HCT116 (cell line): ENCODE results near the gene FRMD3. TPM values are rescaled to one million over a fixed set of nuclear protein-coding genes. Genes with fewer than 3 reads are reported as not detected.

ENCODE experiments used
- ATAC-seq: fragments of 200-7000 bp; cut with Tn5 transposase; 2 replicates; pipeline ENCODE4 v1.9.1; 2020; ENCODE audit warnings: mild to moderate bottlenecking, moderate library complexity
- BruUV-seq: library from RNA; stranded (reverse); fragments of 400-500 nt; replicated peaks from 2 replicates; lab custom pipeline; 2021; lab: Mats Ljungman, UMichigan
- CTCF ChIA-PET: fragments of 300-600 bp; sonication (Branson Sonifier 250); formaldehyde crosslinking; loops from one replicate; lab custom pipeline; 2021; ENCODE audit warnings: antibody characterized with exemption; lab: Charles Lee
- POLR2A ChIA-PET: fragments of 300-600, 350-600 bp; sonication (Branson Sonifier 250); formaldehyde crosslinking; loops from one replicate; lab custom pipeline; 2021; ENCODE audit warnings: antibody characterized with exemption; lab: Charles Lee
- RAD21 ChIA-PET, 2 experiments: fragments of 300-600 bp; sonication (Branson Sonifier 250); formaldehyde crosslinking; loops; one replicate each; lab custom pipeline; 2023; ENCODE audit warnings: low total read pairs in 2 of 2; ENCODE audit not compliant: uncharacterized antibody in 2 of 2, unreplicated experiment in 2 of 2, low non-redundant PET in 1 of 2; lab: Charles Lee
- DNase-seq: peaks from one replicate; pipeline ENCODE4 v3.0.0-alpha.2; 2010; ENCODE audit warnings: low read depth, low spot score
- H2AFZ ChIP-seq: fragments of 200-600 bp; shearing (Covaris generic), sonication (generic); 2 replicates; pipeline ENCODE4 v1.6.1; 2017; ENCODE audit warnings: low read depth, mixed run types, mixed read lengths, antibody characterized with exemption, low read length; ENCODE audit not compliant: poor library complexity, severe bottlenecking
- H3K27ac ChIP-seq: 2 replicates; pipeline ENCODE4 v1.5.1; 2012; ENCODE audit warnings: low read depth, low read length
- H3K27me3 ChIP-seq: fragments of 200-600 bp; sonication (generic); 2 replicates; pipeline ENCODE4 v1.6.1; 2016; ENCODE audit warnings: mixed run types, low read length, mixed read lengths; ENCODE audit not compliant: insufficient read depth
- H3K36me3 ChIP-seq, 2 experiments: fragments of 200-500 bp in 1 of 2; fragments of 200-600 bp in 1 of 2; sonication (Bioruptor generic) in 1 of 2; sonication (generic) in 1 of 2; 2 replicates each; pipeline versions ENCODE4 v1.5.1 to v1.6.1; 2014 to 2016; ENCODE audit warnings: low read length in 2 of 2, inconsistent platforms in 1 of 2, mixed read lengths in 1 of 2, mixed run types in 1 of 2; ENCODE audit not compliant: insufficient read depth in 2 of 2, control insufficient read depth in 1 of 2
- H3K4me1 ChIP-seq, 2 experiments: fragments of 200-600 bp in 1 of 2; sonication (generic) in 1 of 2; 2 replicates each; pipeline versions ENCODE4 v1.5.1 to v1.6.1; 2012 to 2017; ENCODE audit warnings: low read length in 2 of 2, inconsistent platforms in 1 of 2, mild to moderate bottlenecking in 1 of 2, mixed read lengths in 1 of 2, mixed run types in 1 of 2, moderate library complexity in 1 of 2; ENCODE audit not compliant: insufficient read depth in 2 of 2, control insufficient read depth in 1 of 2
- H3K4me2 ChIP-seq: fragments of 200-600 bp; sonication (generic); 2 replicates; pipeline ENCODE4 v1.6.1; 2017; ENCODE audit warnings: mixed run types, low read length, mixed read lengths
- H3K4me3 ChIP-seq, 2 experiments: fragments of 200-600 bp in 1 of 2; sonication (generic) in 1 of 2; replicated peaks in 1 of 2; 2 replicates each; pipeline ENCODE4 v1.5.1; 2011 to 2016; ENCODE audit warnings: low read length in 2 of 2, control low read depth in 1 of 2, low read depth in 1 of 2, mild to moderate bottlenecking in 1 of 2, mixed read lengths in 1 of 2, mixed run types in 1 of 2
- H3K79me2 ChIP-seq: fragments of 200-600 bp; sonication (generic); 2 replicates; pipeline ENCODE4 v1.6.1; 2017; ENCODE audit warnings: mild to moderate bottlenecking, mixed run types, low read length, moderate library complexity, mixed read lengths; ENCODE audit not compliant: insufficient read depth
- H3K9ac ChIP-seq: fragments of 200-600 bp; sonication (generic); 2 replicates; pipeline ENCODE4 v1.6.1; 2016; ENCODE audit warnings: low read length, mixed read lengths
- H3K9me2 ChIP-seq: fragments of 200-600 bp; sonication (generic), shearing (Covaris generic); 2 replicates; pipeline ENCODE4 v1.6.1; 2017; ENCODE audit warnings: mixed run types, mild to moderate bottlenecking, moderate library complexity; ENCODE audit not compliant: insufficient read depth
- H3K9me3 ChIP-seq, 2 experiments: fragments of 200-500 bp in 1 of 2; fragments of 200-600 bp in 1 of 2; sonication (Bioruptor generic) in 1 of 2; sonication (generic) in 1 of 2; 2 replicates each; pipeline ENCODE4 v1.6.1; 2014 to 2017; ENCODE audit warnings: low read length in 2 of 2, mixed read lengths in 2 of 2, inconsistent platforms in 1 of 2, low read depth in 1 of 2, mild to moderate bottlenecking in 1 of 2, mixed run types in 1 of 2, moderate library complexity in 1 of 2; ENCODE audit not compliant: control insufficient read depth in 1 of 2, insufficient read depth in 1 of 2
- H4K20me1 ChIP-seq: fragments of 200-600 bp; sonication (generic), shearing (Covaris generic); 2 replicates; pipeline ENCODE4 v1.6.1; 2017; ENCODE audit warnings: mixed run types, mild to moderate bottlenecking, moderate library complexity; ENCODE audit not compliant: insufficient read depth
- CBX3 ChIP-seq: IDR thresholded peaks from 2 replicates; pipeline ENCODE4 v1.6.1; 2012; ENCODE audit warnings: low read depth
- EGR1 ChIP-seq: IDR thresholded peaks from 2 replicates; pipeline ENCODE4 v1.6.1; 2012; ENCODE audit warnings: low read depth
- ELF1 ChIP-seq: IDR thresholded peaks from 2 replicates; pipeline ENCODE4 v1.6.1; 2012; ENCODE audit warnings: low read depth, borderline replicate concordance
- EZH2phosphoT487 ChIP-seq: fragments of 200-600 bp; IDR thresholded peaks from 2 replicates; pipeline ENCODE4 v1.6.1; 2018; ENCODE audit warnings: antibody characterized with exemption, borderline replicate concordance
- POLR2AphosphoS5 ChIP-seq: IDR thresholded peaks from 2 replicates; pipeline ENCODE4 v1.6.1; 2011; ENCODE audit warnings: mild to moderate bottlenecking, low read depth, low read length, moderate library complexity
- RAD21 ChIP-seq: IDR thresholded peaks from 2 replicates; pipeline ENCODE4 v1.6.1; 2012; ENCODE audit warnings: low read depth, mild to moderate bottlenecking
- SIN3A ChIP-seq: IDR thresholded peaks from 2 replicates; pipeline ENCODE4 v1.6.1; 2012; ENCODE audit warnings: low read depth
- SRF ChIP-seq: IDR thresholded peaks from 2 replicates; pipeline ENCODE4 v1.6.1; 2012; ENCODE audit warnings: low read depth
- intact Hi-C: fragments of 100-400 bp; cut with micrococcal nuclease; formaldehyde crosslinking; loops from 2 replicates; pipeline ENCODE4 v1.10.0; 2022
- total RNA-seq: library from RNA; stranded (reverse); gene quantifications from one replicate; pipeline ENCODE4 v1.2.1, GENCODE V29; 2021; ENCODE audit not compliant: unreplicated experiment
- TF ChIP-seq, protein P1 (sequence below), 3 experiments: fragments of 200-600 bp in 1 of 3; sonication (generic) in 1 of 3; IDR thresholded peaks in 2 of 3; conservative IDR thresholded peaks in 1 of 3; 2 replicates each; pipeline ENCODE4 v1.5.1; 2012 to 2017; ENCODE audit warnings: low read depth in 2 of 3, low read length in 2 of 3, antibody characterized with exemption in 1 of 3, borderline replicate concordance in 1 of 3, control low read depth in 1 of 3, mild to moderate bottlenecking in 1 of 3, mixed read lengths in 1 of 3, mixed run types in 1 of 3, moderate library complexity in 1 of 3; ENCODE audit not compliant: insufficient read depth in 1 of 3

FRMD3 gene
- total RNA-seq, 1 experiment from 2014 or later: 0.89 TPM

DNA sequence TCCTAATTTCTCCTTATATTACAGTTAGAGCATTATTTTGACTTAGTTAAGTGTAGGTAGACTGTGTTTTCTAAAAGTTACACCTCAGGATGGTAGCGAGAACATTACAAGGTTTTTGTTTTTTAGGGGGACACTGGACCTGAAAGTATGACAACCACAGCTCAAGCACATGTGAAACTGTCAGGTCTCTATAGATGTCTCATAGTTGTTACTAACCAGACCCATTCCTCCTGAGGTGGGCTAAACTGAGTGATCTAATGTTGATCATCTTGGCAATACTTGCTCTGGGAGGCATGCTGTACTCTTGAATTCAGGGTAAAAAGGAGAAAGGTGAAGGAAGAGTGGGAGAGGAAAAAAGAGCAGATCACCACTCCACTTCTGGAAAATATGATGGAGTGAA, 278.6 kb downstream of the FRMD3 start:
- intact Hi-C loops: no loop called here
- H3K4me2 ChIP-seq: no peak overlapping the region
- no TSS peak for BruUV-seq
- TF ChIP-seq EGR1 (no peak), EZH2phosphoT487 (no peak), SIN3A (no peak), RAD21 (no peak), ELF1 (no peak), CBX3 (no peak), SRF (no peak), POLR2AphosphoS5 (no peak)
- TF ChIP-seq, protein P1, sequence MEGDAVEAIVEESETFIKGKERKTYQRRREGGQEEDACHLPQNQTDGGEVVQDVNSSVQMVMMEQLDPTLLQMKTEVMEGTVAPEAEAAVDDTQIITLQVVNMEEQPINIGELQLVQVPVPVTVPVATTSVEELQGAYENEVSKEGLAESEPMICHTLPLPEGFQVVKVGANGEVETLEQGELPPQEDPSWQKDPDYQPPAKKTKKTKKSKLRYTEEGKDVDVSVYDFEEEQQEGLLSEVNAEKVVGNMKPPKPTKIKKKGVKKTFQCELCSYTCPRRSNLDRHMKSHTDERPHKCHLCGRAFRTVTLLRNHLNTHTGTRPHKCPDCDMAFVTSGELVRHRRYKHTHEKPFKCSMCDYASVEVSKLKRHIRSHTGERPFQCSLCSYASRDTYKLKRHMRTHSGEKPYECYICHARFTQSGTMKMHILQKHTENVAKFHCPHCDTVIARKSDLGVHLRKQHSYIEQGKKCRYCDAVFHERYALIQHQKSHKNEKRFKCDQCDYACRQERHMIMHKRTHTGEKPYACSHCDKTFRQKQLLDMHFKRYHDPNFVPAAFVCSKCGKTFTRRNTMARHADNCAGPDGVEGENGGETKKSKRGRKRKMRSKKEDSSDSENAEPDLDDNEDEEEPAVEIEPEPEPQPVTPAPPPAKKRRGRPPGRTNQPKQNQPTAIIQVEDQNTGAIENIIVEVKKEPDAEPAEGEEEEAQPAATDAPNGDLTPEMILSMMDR (IDR thresholded peaks at IDR 0.05 in 2 of 3, conservative IDR thresholded peaks at IDR 0.05 in 1 of 3; ENCODE audit: borderline replicate concordance in 1 of 3, insufficient read depth in 1 of 3, low read depth in 2 of 3, low read length in 2 of 3): no peak
- TF ChIP-seq, all 23 proteins: peak for 0
- H3K36me3 ChIP-seq: no peaks in the 10 kb centered on the region
- H3K79me2 ChIP-seq: no peaks in the 10 kb centered on the region
- H3K27me3 ChIP-seq: no peaks in the 10 kb centered on the region
- H3K9me3 ChIP-seq: no peaks in the 10 kb centered on the region
- H3K27ac ChIP-seq: no peak overlapping the region
- ATAC-seq (no peak), DNase-seq (no peak)
- H3K4me1 ChIP-seq: no peaks in the 10 kb centered on the region
- no peaks in the 10 kb centered on the region for H4K20me1 ChIP-seq
- H2AFZ ChIP-seq: no peak overlapping the region
- H3K9me2 ChIP-seq: no peaks in the 10 kb centered on the region
- no peak overlapping the region for H3K9ac ChIP-seq
- no peak overlapping the region for H3K4me3 ChIP-seq
- ChIA-PET RAD21 (no interaction called here), CTCF (no interaction called here), POLR2A (no interaction called here)
